Ammon's horn (tissue), 1 donor: Measurements from ENCODE around the gene MATN4.

Experiments used
- DNase-seq: peaks from one replicate; pipeline ENCODE4 v3.0.0-alpha.2; 2016; ENCODE audit warnings: low spot score

The MATN4 gene

GRCh38 chr20:45341579-45341938, 33.5 kb upstream of the MATN4 start:
- DNase-seq: no peak

- DNase-seq: no peak
These were observed 32.9 kb upstream of the MATN4 start for GRCh38 chr20:45340951-45341350.

- no peak for DNase-seq
These were observed 32.2 kb upstream of the MATN4 start for GRCh38 chr20:45340236-45340847.

- DNase-seq: no peak
These were observed 31.7 kb upstream of the MATN4 start for GRCh38 chr20:45339799-45340198.

- DNase-seq: no peak
These were observed 31.0 kb upstream of the MATN4 start for GRCh38 chr20:45339084-45339483.

- no peak for DNase-seq
These were observed 30.3 kb upstream of the MATN4 start for GRCh38 chr20:45338121-45339030.

GRCh38 chr20:45337367-45338120, 29.4 kb upstream of the MATN4 start:
- no peak for DNase-seq

GRCh38 chr20:45336530-45337366, 28.6 kb upstream of the MATN4 start:
- DNase-seq: peak; percentile 56

- no peak for DNase-seq
These were observed 22.4 kb upstream of the MATN4 start for GRCh38 chr20:45330476-45330875.

- DNase-seq: no peak
These were observed 21.6 kb upstream of the MATN4 start for GRCh38 chr20:45329497-45330319.

- DNase-seq: no peak
These were observed 20.4 kb upstream of the MATN4 start for GRCh38 chr20:45328451-45328850.

GRCh38 chr20:45325371-45325770, 17.3 kb upstream of the MATN4 start:
- no peak for DNase-seq

GRCh38 chr20:45323731-45324130, 15.6 kb upstream of the MATN4 start:
- DNase-seq: no peak

GRCh38 chr20:45322952-45323383, 14.9 kb upstream of the MATN4 start:
- DNase-seq: peak; percentile 87

GRCh38 chr20:45320948-45321595, 13.0 kb upstream of the MATN4 start:
- DNase-seq: no peak

GRCh38 chr20:45318948-45319347, 10.8 kb upstream of the MATN4 start:
- DNase-seq: no peak

GRCh38 chr20:45318386-45318939, 10.4 kb upstream of the MATN4 start:
- DNase-seq: no peak

GRCh38 chr20:45317826-45318225, 9.7 kb upstream of the MATN4 start:
- DNase-seq: no peak

GRCh38 chr20:45316150-45317080, 8.3 kb upstream of the MATN4 start:
- no peak for DNase-seq
